ENCODE results near the gene IPCEF1.
A peak's percentile ranks its signal among the peaks of the same experiment; 100 is the strongest.

Gene IPCEF1

GRCh38 chr6:154356690-154357089 lies at the start of gene IPCEF1:
IPCEF1 (minus strand) TSS chr6:154356803; CDS start chr6:154265947, 90,856 bp downstream.
- no peak for FAIRE-seq

DNA sequence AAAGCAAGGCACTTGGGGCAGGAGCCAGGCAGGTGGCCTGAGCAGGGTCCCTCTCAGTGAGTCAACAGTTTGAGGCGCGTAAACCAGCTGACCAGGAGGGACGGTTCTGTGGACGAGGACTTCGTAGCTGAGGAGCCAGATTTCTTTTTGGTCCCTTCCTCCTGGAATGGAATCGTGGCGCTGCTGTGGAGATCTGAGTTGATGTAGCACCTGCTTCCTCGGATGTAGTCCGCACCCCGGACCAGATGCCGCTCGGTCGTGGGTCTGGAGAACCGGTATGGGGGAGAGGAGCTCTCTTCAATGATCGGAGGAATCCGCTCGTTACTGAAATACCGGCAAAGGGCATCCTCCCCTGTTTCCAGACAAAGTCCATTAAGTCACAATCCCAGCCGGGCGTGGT lies 49.7 kb upstream of the IPCEF1 start:
- no peak for FAIRE-seq

DNA sequence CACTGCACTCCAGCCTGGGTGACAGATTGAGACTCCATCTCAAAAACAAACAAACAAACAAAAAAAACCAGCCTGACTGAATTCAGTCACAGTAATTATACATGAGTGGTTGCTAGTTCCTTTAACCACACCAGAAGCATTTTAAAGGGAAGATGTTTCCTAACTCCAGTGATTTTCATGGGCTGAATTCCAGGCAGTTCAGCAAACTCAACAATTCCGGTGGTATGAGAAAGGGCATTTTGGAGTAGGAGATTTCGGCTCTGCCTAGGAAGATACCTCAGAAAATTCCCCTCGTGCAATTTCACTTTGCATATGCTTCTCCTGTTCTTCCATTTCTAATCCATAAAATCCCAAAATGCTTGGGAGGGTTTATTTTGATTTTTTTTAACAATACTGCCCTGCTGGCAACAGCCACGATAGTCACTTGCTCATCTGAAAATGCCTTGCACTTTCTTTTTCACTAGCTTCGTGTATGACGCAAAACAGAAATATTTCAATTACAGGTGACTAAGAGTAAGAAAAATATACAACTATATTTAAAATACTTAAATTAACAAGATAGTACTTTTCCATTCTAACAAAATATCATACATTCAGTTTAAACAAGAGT lies 48.3 kb upstream of the IPCEF1 start:
- no peak for FAIRE-seq

- no peak for FAIRE-seq
Observed at GRCh38 chr6:154403788-154404187, 47.2 kb upstream of the IPCEF1 start.

- no peak for FAIRE-seq
Observed at GRCh38 chr6:154402081-154402780, 45.6 kb upstream of the IPCEF1 start.

- no peak for FAIRE-seq
Observed at GRCh38 chr6:154399097-154399496, 42.5 kb upstream of the IPCEF1 start.

DNA sequence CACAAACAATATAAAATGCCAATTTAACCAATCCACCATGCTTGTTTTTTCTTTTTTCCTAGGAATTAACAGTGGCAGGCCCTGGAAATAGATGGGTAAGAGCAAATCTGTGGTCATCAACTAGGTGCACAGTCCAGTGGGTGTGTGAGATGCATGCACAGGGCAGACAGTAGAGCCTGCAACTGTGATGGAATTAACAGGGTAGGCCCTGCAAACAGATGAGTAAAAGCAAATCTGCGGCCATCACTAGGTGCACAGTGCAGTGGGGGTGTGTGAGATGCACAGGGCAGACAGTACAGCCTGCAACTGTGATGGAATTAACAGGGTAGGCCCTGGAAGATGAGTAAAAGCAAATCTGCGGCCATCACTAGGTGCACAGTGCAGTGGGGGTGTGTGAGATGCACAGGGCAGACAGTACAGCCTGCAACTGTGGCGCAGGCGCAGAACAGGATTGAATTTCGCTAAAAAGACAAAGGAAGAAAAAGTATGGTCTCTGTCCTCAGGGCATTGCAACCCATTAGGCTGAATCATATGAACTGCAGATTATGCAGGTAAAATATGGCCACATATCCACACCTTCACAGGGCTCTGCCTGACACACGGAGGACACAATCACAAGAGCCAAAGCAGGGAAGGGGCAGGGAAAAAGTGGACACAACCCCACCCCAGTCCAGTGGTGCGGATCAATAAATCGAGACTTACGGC lies 41.0 kb upstream of the IPCEF1 start:
- FAIRE-seq: no peak

DNA sequence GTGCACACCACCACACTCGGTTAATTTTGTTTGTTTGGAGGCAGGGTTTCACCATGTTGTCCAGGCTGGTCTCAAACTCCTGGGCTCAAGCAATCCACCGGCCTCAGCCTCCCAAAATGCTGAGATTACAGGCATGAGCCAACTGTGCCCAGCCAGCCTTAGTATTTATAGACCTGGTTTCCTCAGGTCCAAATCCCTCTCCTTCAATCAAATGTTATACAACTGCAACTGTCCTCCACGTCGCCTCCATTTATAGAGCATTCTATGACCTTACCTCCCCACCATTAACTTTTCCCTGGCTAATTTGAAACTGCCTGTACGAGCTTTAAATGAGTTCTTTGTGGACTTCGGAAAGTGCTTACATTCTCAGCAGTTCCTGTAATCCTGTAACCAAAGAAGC lies 39.3 kb upstream of the IPCEF1 start:
- FAIRE-seq: no peak

DNA sequence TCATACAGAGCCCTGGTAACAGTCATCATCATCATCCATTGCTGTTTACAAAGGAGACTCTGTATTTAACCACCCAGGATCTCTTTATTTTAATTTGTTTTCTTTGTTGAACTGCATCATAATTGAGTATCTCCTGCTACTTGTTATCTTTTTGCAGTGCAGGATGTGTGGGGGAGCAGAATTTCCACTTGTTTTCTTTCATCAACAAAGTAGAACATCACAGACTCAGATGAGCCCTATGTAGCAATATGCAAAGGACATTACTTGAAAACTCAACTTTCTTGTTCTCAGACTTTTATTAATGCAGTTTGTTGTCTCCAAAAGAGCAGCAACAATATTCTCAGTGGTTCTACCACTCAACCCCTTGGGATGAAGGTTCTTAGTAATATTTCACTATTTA lies 38.7 kb upstream of the IPCEF1 start:
- no peak for FAIRE-seq

- FAIRE-seq: no peak
Observed at GRCh38 chr6:154394571-154394970, 38.0 kb upstream of the IPCEF1 start.

DNA sequence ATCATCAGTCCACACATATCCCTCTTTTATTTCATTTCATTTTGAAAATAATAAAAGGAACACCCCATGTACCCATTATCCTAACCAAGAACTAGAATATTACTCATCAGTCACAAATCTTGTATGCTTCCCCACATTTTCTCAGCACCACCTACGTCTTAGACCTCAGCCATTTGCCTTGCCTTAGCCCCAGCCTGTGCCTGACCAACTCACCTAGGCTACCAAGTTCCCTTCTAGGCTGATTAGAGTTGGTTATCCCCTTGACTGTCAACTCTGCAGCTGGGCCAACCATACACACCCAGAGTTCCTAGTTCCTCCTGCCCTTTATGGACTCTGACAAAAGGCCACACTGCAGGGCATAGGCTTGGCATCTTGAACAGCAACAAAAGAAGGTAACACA lies 33.4 kb upstream of the IPCEF1 start:
- no peak for FAIRE-seq

DNA sequence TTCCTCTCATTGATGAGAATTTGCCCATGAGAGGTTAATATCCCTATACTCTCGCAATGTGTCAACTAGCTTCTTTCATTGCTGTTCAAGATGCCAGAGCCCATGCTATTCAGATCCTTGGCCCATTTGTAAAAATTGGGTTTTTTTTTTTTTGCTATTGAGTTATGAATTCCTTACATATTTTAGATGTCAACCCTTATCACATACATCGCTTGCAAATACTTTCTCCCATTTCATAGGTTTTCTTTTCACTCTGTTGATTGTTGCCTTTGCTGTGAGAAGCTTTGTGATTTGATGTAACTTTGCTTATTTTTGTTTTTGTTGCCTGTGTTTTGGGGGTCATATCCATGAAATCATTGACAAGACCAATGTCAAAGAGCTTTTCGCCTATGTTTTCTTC lies 32.2 kb upstream of the IPCEF1 start:
- no peak for FAIRE-seq

GRCh38 chr6:154386848-154387717 lies 30.5 kb upstream of the IPCEF1 start:
- no peak for FAIRE-seq

- no peak for FAIRE-seq
Observed at GRCh38 chr6:154384191-154384590, 27.6 kb upstream of the IPCEF1 start.

GRCh38 chr6:154383273-154383672 lies 26.7 kb upstream of the IPCEF1 start:
- FAIRE-seq: no peak

DNA sequence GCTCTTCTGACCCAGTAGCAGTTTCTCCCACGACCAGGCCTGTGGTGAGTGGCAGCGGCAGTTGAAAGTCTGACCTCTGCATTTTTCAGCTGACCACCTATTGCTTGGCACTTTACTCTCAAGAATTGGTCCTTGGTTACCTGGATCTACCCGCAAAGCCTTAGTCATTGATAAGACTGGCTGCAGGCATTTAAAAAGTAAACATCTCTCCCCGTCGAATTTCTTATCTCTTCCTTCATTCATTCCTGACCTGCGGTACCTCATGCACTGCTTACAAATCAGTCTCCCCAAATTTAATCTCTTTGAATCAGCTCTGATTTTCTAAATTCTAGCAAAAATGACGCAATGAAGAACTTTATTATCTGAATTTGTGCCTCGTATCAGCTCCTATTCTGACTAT lies 26.1 kb upstream of the IPCEF1 start:
- FAIRE-seq: no peak

DNA sequence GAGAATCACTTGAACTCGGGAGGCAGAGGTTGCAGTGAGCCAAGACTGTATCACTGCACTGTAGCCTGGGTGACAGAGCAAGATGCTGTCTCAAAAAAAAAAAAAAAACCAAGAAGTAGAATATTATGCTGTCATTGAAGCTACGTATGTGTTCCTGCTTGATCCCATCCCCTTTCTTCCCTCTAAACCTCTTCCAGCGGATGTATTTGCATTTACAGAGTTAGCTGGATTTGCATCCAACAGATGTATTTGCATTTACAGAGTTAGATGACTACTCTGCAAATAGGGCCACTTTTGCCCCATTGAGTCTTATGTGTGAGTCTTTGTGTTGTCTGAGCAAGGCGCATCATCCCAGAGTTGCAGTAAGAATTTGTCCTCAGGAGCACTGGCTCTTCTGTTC lies 24.9 kb upstream of the IPCEF1 start:
- FAIRE-seq: no peak

GRCh38 chr6:154380741-154381140 lies 24.1 kb upstream of the IPCEF1 start:
- FAIRE-seq: no peak

DNA sequence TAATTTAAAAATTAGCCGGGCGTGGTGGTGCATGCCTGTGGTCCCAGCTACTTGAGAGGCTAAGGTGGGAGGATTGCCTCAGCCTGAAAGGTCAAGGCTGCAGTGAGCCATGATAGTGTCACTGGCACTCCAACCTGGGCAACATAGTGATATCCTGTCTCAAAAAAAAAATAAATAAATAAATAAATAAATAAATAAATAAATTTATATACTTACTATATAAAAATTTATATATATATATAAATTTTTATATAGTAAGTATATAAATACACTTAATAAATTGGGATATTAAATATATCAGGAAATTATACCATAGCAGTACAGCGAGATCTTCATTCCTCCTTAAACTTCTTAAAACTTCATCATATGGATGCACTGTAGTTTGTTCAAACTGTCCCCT lies 23.0 kb upstream of the IPCEF1 start:
- FAIRE-seq: peak; percentile 49

- no peak for FAIRE-seq
Observed at GRCh38 chr6:154378518-154378917, 21.9 kb upstream of the IPCEF1 start.

DNA sequence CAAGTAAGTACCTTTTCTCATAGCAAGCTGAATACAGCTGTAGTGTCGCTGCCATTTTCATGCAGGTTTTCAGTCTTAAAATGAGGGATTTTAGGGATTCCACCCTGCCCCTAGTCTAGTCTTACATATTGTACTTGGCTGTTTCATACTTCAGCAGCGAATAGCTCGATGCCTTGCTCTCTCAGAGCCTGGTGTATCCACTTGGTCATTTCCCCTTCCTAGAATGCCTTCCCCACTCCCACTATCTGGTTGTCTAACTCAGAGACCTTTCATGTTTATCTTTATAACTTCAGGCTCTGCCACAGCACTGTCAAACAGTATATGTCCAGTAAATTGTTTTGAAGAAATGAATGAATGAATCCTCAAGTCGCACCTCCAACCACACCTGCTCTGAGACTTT lies 21.1 kb upstream of the IPCEF1 start:
- no peak for FAIRE-seq

- no peak for FAIRE-seq
Observed at GRCh38 chr6:154373971-154374370, 17.4 kb upstream of the IPCEF1 start.

DNA sequence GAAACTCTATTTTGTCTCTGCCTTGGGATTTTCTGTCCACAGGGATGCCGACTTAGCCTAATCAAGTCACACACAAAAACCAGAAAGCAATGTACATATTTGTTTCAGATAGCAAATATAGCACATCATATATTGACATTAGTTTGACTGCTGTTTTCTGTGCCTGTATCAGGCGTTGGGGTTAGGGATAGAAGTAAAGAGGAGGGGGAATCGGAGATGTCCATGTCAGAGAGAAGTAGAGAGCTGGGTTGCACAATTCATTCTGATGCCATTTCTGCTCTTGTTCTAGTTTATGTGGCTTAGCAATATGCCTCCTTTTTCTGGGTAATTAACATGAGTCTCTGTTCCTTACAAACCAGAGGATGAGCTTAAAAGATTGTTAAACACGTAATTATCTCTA lies 14.7 kb upstream of the IPCEF1 start:
- no peak for FAIRE-seq
